SK-N-DZ (cell line): Measurements from ENCODE around the gene MFAP2.

ENCODE experiments used
- DNase-seq: peaks from one replicate; pipeline ENCODE4 v3.0.0-alpha.2; 2015; ENCODE audit warnings: low spot score

Gene MFAP2

GRCh38 chr1:16981269-16981849 is 939 bp upstream of the MFAP2 start:
- no peak for DNase-seq

GRCh38 chr1:16979475-16980327 is 719 bp downstream of the MFAP2 start:
- DNase-seq: no peak

GRCh38 chr1:16978567-16979474 is 1.6 kb downstream of the MFAP2 start:
- DNase-seq: peak; percentile 66

- DNase-seq: no peak
Observed at GRCh38 chr1:16978139-16978538, 2.3 kb downstream of the MFAP2 start.

GRCh38 chr1:16977377-16977776 is 3.0 kb downstream of the MFAP2 start:
- no peak for DNase-seq

GRCh38 chr1:16976966-16977365 is 3.5 kb downstream of the MFAP2 start:
- DNase-seq: no peak

GRCh38 chr1:16975838-16976237 is 4.6 kb downstream of the MFAP2 start:
- DNase-seq: no peak

- DNase-seq: no peak
Observed at GRCh38 chr1:16975211-16975610, 5.2 kb downstream of the MFAP2 start.

GRCh38 chr1:16973215-16973614 is 7.2 kb downstream of the MFAP2 start:
- no peak for DNase-seq

GRCh38 chr1:16972189-16972895 is 8.1 kb downstream of the MFAP2 start:
- DNase-seq: no peak

GRCh38 chr1:16971341-16972188 is 8.9 kb downstream of the MFAP2 start:
- DNase-seq: peak; percentile 42

GRCh38 chr1:16970132-16970910 is 10.1 kb downstream of the MFAP2 start:
- DNase-seq: no peak

- DNase-seq: no peak
Observed at GRCh38 chr1:16969651-16970050, 10.8 kb downstream of the MFAP2 start.

GRCh38 chr1:16969057-16969611 is 11.3 kb downstream of the MFAP2 start:
- DNase-seq: no peak

GRCh38 chr1:16968372-16968771 is 12.0 kb downstream of the MFAP2 start:
- no peak for DNase-seq

- DNase-seq: no peak
Observed at GRCh38 chr1:16967962-16968361, 12.5 kb downstream of the MFAP2 start.

GRCh38 chr1:16967095-16967575 is 13.3 kb downstream of the MFAP2 start:
- DNase-seq: no peak

- no peak for DNase-seq
Observed at GRCh38 chr1:16966282-16966681, 14.1 kb downstream of the MFAP2 start.

- DNase-seq: no peak
Observed at GRCh38 chr1:16965486-16966067, 14.8 kb downstream of the MFAP2 start.
